Measurements from ENCODE around the gene PREX1. TPM values are rescaled to one million over a fixed set of nuclear protein-coding genes. Genes with fewer than 3 reads are reported as not detected.
"Not testable (repeated sequence)": the region's sequence is repeated elsewhere in the genome, so short reads cannot be mapped to it uniquely, and the experiment has no call there.

The PREX1 gene
- total and polyA plus RNA-seq, 2 donors from 2014 or later, result 8.5 to 38.2 TPM

DNA sequence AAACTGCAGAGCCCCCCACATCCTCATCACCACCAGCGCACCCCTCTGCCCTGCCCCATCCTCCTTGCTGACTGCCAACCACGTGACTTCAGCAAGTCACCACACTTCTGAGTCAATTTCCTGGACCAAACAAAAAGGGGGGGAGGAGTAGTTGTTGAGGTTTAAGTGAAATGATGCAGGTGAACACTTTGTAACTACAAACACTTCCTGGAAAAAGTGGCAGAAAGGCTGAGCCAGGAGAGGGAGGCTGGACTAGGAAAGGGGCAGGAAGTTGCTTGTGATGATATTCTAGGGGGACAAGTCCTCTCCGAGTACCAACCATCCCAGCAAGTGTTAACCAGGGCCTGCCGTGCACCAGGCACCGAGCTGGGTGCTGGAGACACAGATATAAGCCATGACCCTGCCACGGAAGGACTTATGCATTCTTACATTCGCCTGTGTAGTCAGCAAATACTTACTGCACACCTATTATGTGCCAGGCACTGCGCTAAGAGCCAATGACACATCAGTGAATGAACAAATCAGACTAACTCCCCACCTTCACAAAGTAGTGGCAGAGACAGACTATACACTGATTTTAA lies 67.3 kb downstream of the PREX1 start:
- DNase-seq (peak in 1 of 5 donors; percentile 83), FAIRE-seq (no peak)
- no peak overlapping the region for H3K9ac ChIP-seq (ENCODE audit: low read length in 3 of 3)
- H3K27me3 ChIP-seq (ENCODE audit: control insufficient read depth, insufficient read depth, low read length), result no peaks in the 10 kb centered on the region
- no peak overlapping the region for H3K4me3 ChIP-seq (ENCODE audit: low read length in 3 of 3)
- H3K36me3 ChIP-seq (ENCODE audit: control insufficient read depth in 2 of 3, insufficient read depth in 3 of 3, low read length in 3 of 3), result no peaks in the 10 kb centered on the region
- peaks cover 0 to under 1% (median 0%) of the 10 kb centered on the region in 3 donors for H3K9me3 ChIP-seq (ENCODE audit: control insufficient read depth in 2 of 3, insufficient read depth in 1 of 3, low read length in 3 of 3)
- peaks cover 0 to 16% (median 0%) of the 10 kb centered on the region in 3 donors for H3K4me1 ChIP-seq (ENCODE audit: control insufficient read depth in 2 of 3, insufficient read depth in 2 of 3, low read depth in 1 of 3, low read length in 3 of 3)
- H3K27ac ChIP-seq (ENCODE audit: low read depth in 2 of 2, low read length in 2 of 2), result peak overlapping the region; percentile 41 to 45
- TF ChIP-seq, protein P1, sequence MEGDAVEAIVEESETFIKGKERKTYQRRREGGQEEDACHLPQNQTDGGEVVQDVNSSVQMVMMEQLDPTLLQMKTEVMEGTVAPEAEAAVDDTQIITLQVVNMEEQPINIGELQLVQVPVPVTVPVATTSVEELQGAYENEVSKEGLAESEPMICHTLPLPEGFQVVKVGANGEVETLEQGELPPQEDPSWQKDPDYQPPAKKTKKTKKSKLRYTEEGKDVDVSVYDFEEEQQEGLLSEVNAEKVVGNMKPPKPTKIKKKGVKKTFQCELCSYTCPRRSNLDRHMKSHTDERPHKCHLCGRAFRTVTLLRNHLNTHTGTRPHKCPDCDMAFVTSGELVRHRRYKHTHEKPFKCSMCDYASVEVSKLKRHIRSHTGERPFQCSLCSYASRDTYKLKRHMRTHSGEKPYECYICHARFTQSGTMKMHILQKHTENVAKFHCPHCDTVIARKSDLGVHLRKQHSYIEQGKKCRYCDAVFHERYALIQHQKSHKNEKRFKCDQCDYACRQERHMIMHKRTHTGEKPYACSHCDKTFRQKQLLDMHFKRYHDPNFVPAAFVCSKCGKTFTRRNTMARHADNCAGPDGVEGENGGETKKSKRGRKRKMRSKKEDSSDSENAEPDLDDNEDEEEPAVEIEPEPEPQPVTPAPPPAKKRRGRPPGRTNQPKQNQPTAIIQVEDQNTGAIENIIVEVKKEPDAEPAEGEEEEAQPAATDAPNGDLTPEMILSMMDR (IDR thresholded peaks at IDR 0.05; ENCODE audit: borderline replicate concordance, extremely low read depth, insufficient read depth), result no peak
- intact Hi-C loops (cut with DNase I), result no loop called here

DNA sequence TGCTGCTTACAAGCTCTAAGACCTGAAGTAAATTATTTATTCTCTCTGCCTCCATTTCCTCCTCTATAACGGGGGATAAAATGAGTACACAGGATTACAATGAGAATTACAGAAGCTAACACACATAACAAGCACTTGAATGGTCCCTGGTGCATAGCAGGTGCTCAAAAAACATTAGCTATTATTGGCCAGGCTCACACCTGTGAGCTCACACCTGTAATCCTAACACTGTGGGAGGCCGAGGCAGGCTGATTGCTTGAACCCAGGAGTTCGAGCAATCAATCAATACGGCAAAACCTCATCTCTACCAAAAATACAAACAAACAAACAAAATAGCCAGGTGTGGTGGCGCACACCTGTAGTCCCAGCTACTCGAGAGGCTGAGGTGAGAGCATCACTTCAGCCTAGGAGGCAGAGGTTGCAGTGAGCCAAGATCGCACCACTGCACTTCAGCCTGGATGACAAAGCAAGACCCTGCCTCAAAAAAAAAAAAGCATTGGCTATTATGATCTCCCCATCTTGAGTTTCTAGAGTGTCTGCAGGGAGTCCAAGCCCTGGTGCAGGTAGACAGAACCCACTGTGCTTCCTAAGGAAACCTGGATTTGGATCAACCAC lies 68.1 kb downstream of the PREX1 start:
- Histone ChIP-seq H3K4me1 (ENCODE audit: control insufficient read depth in 2 of 3, insufficient read depth in 2 of 3, low read depth in 1 of 3, low read length in 3 of 3) (peaks cover 0 to 14% (median 0%) of the 10 kb centered on the region in 3 donors), H3K27ac (ENCODE audit: low read depth in 2 of 2, low read length in 2 of 2) (no peak overlapping the region)

GRCh38 chr20:48758206-48758820 lies 69.5 kb downstream of the PREX1 start:
- no peak overlapping the region for H3K4me3 ChIP-seq (ENCODE audit: low read length in 3 of 3)
- H3K36me3 ChIP-seq (ENCODE audit: control insufficient read depth in 2 of 3, insufficient read depth in 3 of 3, low read length in 3 of 3), result no peaks in the 10 kb centered on the region
- H3K27me3 ChIP-seq (ENCODE audit: control insufficient read depth, insufficient read depth, low read length), result no peaks in the 10 kb centered on the region
- TF ChIP-seq, protein P1 (IDR thresholded peaks at IDR 0.05; ENCODE audit: borderline replicate concordance, extremely low read depth, insufficient read depth), result no peak
- no peak overlapping the region for H3K9ac ChIP-seq (ENCODE audit: low read length in 3 of 3)
- peaks cover 0 to 4% (median 3%) of the 10 kb centered on the region in 3 donors for H3K9me3 ChIP-seq (ENCODE audit: control insufficient read depth in 2 of 3, insufficient read depth in 1 of 3, low read length in 3 of 3)
- FAIRE-seq, result no peak
- DNase-seq, result no peak
- intact Hi-C loops (cut with DNase I), result no loop called here
- H3K4me1 ChIP-seq (ENCODE audit: control insufficient read depth in 2 of 3, insufficient read depth in 2 of 3, low read depth in 1 of 3, low read length in 3 of 3), result peaks cover 0 to 10% (median 0%) of the 10 kb centered on the region in 3 donors
- H3K27ac ChIP-seq (ENCODE audit: low read depth in 2 of 2, low read length in 2 of 2), result no peak overlapping the region

More for the DNA sequence above, 68.1 kb downstream of the PREX1 start:
- H3K9ac ChIP-seq (ENCODE audit: low read length in 3 of 3), result no peak overlapping the region
- TF ChIP-seq, protein P1 (IDR thresholded peaks at IDR 0.05; ENCODE audit: borderline replicate concordance, extremely low read depth, insufficient read depth), result no peak
- H3K9me3 ChIP-seq (ENCODE audit: control insufficient read depth in 2 of 3, insufficient read depth in 1 of 3, low read length in 3 of 3), result peaks cover 0 to 4% (median 3%) of the 10 kb centered on the region in 3 donors
- H3K27me3 ChIP-seq (ENCODE audit: control insufficient read depth, insufficient read depth, low read length), result no peaks in the 10 kb centered on the region
- no peak for FAIRE-seq
- H3K4me3 ChIP-seq (ENCODE audit: low read length in 3 of 3), result no peak overlapping the region
- H3K36me3 ChIP-seq (ENCODE audit: control insufficient read depth in 2 of 3, insufficient read depth in 3 of 3, low read length in 3 of 3), result no peaks in the 10 kb centered on the region
- intact Hi-C loops (cut with DNase I), result no loop called here
- no peak for DNase-seq

DNA sequence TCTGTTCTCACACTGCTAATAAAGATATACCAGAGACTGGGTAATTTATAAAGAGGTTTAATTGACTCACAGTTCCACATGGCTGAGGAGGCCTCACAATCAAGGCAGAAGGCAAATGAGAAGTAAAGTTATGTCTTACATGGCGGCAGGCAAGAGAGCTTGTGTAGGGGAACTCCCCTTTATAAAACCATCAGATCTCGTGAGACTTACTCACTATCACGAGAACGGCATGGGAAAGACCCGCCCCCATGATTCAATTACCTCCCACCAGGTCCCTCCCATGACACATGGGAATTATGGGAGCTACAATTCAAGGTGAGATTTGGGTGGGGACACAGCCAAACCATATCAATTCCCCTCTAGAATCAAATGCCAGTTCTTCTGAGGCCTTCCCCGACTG lies 71.0 kb downstream of the PREX1 start:
- H3K4me1 ChIP-seq (ENCODE audit: control insufficient read depth in 2 of 3, insufficient read depth in 2 of 3, low read depth in 1 of 3, low read length in 3 of 3), result peaks cover 0 to 10% (median 0%) of the 10 kb centered on the region in 3 donors
- H3K36me3 ChIP-seq (ENCODE audit: control insufficient read depth in 2 of 3, insufficient read depth in 3 of 3, low read length in 3 of 3); H3K27me3 ChIP-seq (ENCODE audit: control insufficient read depth, insufficient read depth, low read length); H3K9me3 ChIP-seq (ENCODE audit: control insufficient read depth in 2 of 3, insufficient read depth in 1 of 3, low read length in 3 of 3); intact Hi-C loops (cut with DNase I); DNase-seq; FAIRE-seq; H3K9ac ChIP-seq (ENCODE audit: low read length in 3 of 3); H3K4me3 ChIP-seq (ENCODE audit: low read length in 3 of 3); H3K27ac ChIP-seq (ENCODE audit: low read depth in 2 of 2, low read length in 2 of 2): not testable (repeated sequence)

All from kidney (tissue), 14 donors.